Spleen (tissue), 7 donors: ENCODE data around the gene LRRC45.
"Not testable (repeated sequence)": the region's sequence is repeated elsewhere in the genome, so short reads cannot be mapped to it uniquely, and the experiment has no call there.

Experiments
- POLR2A ChIP-seq, 3 donors: fragments of 450-650 bp; IDR thresholded peaks; one replicate each; pipeline ENCODE4 v1.5.1; 2017; ENCODE audit warnings: antibody characterized with exemption in 3 of 3, mild to moderate bottlenecking in 1 of 3
- TF ChIP-seq, protein P1 (sequence below), 11 experiments: fragments of 200-600 bp in 7 of 11; fragments of 450-650 bp in 4 of 11; sonication (generic) in 4 of 11; IDR thresholded peaks in 8 of 11; conservative IDR thresholded peaks in 3 of 11; 1 replicate in 7 of 11; 2 replicates in 4 of 11; pipeline versions ENCODE4 v1.4.0 to v1.8.0; 2016 to 2021; ENCODE audit warnings: antibody characterized with exemption in 11 of 11, inconsistent platforms in 4 of 11, mild to moderate bottlenecking in 1 of 11
- donor health status: DM: no; HTN: no; CAD: no; lungs with moderate emphysema.
- donor health status: DM: no; HTN: no; CAD: no.
- donor health status: DM: no; HTN: no; CAD: no.

- TF ChIP-seq, protein P1, sequence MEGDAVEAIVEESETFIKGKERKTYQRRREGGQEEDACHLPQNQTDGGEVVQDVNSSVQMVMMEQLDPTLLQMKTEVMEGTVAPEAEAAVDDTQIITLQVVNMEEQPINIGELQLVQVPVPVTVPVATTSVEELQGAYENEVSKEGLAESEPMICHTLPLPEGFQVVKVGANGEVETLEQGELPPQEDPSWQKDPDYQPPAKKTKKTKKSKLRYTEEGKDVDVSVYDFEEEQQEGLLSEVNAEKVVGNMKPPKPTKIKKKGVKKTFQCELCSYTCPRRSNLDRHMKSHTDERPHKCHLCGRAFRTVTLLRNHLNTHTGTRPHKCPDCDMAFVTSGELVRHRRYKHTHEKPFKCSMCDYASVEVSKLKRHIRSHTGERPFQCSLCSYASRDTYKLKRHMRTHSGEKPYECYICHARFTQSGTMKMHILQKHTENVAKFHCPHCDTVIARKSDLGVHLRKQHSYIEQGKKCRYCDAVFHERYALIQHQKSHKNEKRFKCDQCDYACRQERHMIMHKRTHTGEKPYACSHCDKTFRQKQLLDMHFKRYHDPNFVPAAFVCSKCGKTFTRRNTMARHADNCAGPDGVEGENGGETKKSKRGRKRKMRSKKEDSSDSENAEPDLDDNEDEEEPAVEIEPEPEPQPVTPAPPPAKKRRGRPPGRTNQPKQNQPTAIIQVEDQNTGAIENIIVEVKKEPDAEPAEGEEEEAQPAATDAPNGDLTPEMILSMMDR (IDR thresholded peaks at IDR 0.05 in 8 of 11, conservative IDR thresholded peaks at IDR 0.05 in 3 of 11): not testable (repeated sequence)
- TF ChIP-seq POLR2A (IDR thresholded peaks at IDR 0.05): not testable (repeated sequence)
Measured at GRCh38 chr17:81981511-81981910, 41.6 kb upstream of the LRRC45 start.
